Neural cell (in vitro differentiated cells): Measurements from ENCODE around the gene PFKP. TPM values are rescaled to one million over a fixed set of nuclear protein-coding genes. Genes with fewer than 3 reads are reported as not detected.

ENCODE experiments used
- H2AFZ ChIP-seq: fragments of 200-600, 300-800 bp; sonication (generic), shearing (Covaris generic); 2 replicates; pipeline ENCODE4 v1.6.0; 2014; ENCODE audit warnings: low read depth, mild to moderate bottlenecking, antibody characterized with exemption, low read length, moderate library complexity
- H3F3A ChIP-seq: fragments of 200-600 bp; shearing (Covaris generic); 2 replicates; pipeline ENCODE4 v1.6.1; 2016; ENCODE audit warnings: mild to moderate bottlenecking, moderate library complexity, mixed read lengths, antibody characterized with exemption, low read length; ENCODE audit not compliant: insufficient read depth, poor library complexity, severe bottlenecking
- H3K27ac ChIP-seq: fragments of 200-600, 300-800 bp; sonication (generic), shearing (Covaris generic); 2 replicates; pipeline ENCODE4 v1.5.1; 2014; ENCODE audit warnings: mild to moderate bottlenecking, low read length, moderate library complexity
- H3K27me3 ChIP-seq: fragments of 300-800, 200-600 bp; sonication (generic), shearing (Covaris generic); 2 replicates; pipeline ENCODE4 v1.6.0; 2014; ENCODE audit warnings: mild to moderate bottlenecking, low read depth, low read length, moderate library complexity; ENCODE audit not compliant: insufficient read depth
- H3K36me3 ChIP-seq: fragments of 300-800, 200-600 bp; sonication (generic), shearing (Covaris generic); 2 replicates; pipeline ENCODE4 v1.5.1; 2014; ENCODE audit warnings: mild to moderate bottlenecking, antibody characterized with exemption, low read length, moderate library complexity; ENCODE audit not compliant: insufficient read depth
- H3K4me2 ChIP-seq: fragments of 300-800, 200-600 bp; sonication (generic), shearing (Covaris generic); 2 replicates; pipeline ENCODE4 v1.6.0; 2014; ENCODE audit warnings: mild to moderate bottlenecking, low read length
- H3K4me3 ChIP-seq: fragments of 300-800, 200-600 bp; sonication (generic), shearing (Covaris generic); 2 replicates; pipeline ENCODE4 v1.5.1; 2014; ENCODE audit warnings: mild to moderate bottlenecking, low read length, moderate library complexity
- H3K79me2 ChIP-seq: fragments of 200-600 bp; shearing (Covaris generic); replicated peaks from 2 replicates; pipeline ENCODE4 v1.6.0; 2014; ENCODE audit warnings: mild to moderate bottlenecking, low read length, moderate library complexity; ENCODE audit not compliant: insufficient read depth
- H3K9ac ChIP-seq: fragments of 300-800, 200-600 bp; sonication (generic), shearing (Covaris generic); 2 replicates; pipeline ENCODE4 v1.6.1; 2016; ENCODE audit warnings: mild to moderate bottlenecking, low read length, mixed read lengths
- H3K9me2 ChIP-seq: fragments of 200-600 bp; shearing (Covaris generic); 2 replicates; pipeline ENCODE4 v1.6.1; 2016; ENCODE audit warnings: mild to moderate bottlenecking, low read length, mixed read lengths; ENCODE audit not compliant: insufficient read depth
- H3K9me3 ChIP-seq: fragments of 200-600, 300-800 bp; sonication (generic), shearing (Covaris generic); 2 replicates; pipeline ENCODE4 v1.6.1; 2016; ENCODE audit warnings: mild to moderate bottlenecking, mixed run types, low read length, moderate library complexity, mixed read lengths
- H4K20me1 ChIP-seq: fragments of 200-600 bp; shearing (Covaris generic); 2 replicates; pipeline ENCODE4 v1.6.1; 2016; ENCODE audit warnings: mild to moderate bottlenecking, mixed run types; ENCODE audit not compliant: insufficient read depth
- EP300 ChIP-seq: fragments of 450-650 bp; conservative IDR thresholded peaks from 2 replicates; pipeline ENCODE4 v1.6.1; 2014; ENCODE audit warnings: antibody characterized with exemption, mild to moderate bottlenecking, moderate library complexity; ENCODE audit not compliant: poor library complexity, severe bottlenecking
- EZH2 ChIP-seq: fragments of 200-600, 300-800 bp; shearing (Covaris generic), sonication (generic); IDR thresholded peaks from 2 replicates; pipeline ENCODE4 v1.6.1; 2014; ENCODE audit warnings: antibody characterized with exemption, low read length, borderline replicate concordance, mild to moderate bottlenecking; ENCODE audit not compliant: insufficient read depth, poor library complexity, severe bottlenecking
- MXI1 ChIP-seq: fragments of 450-650 bp; conservative IDR thresholded peaks from 2 replicates; pipeline ENCODE4 v1.6.1; 2014; ENCODE audit warnings: antibody characterized with exemption, mild to moderate bottlenecking; ENCODE audit not compliant: poor library complexity, severe bottlenecking
- POLR2AphosphoS5 ChIP-seq: IDR thresholded peaks from 2 replicates; pipeline ENCODE4 v1.6.1; 2012
- RAD21 ChIP-seq: fragments of 450-650 bp; conservative IDR thresholded peaks from 2 replicates; pipeline ENCODE4 v1.6.1; 2014; ENCODE audit warnings: antibody characterized with exemption, mild to moderate bottlenecking, moderate library complexity
- SMC3 ChIP-seq: fragments of 450-650 bp; conservative IDR thresholded peaks from 2 replicates; pipeline ENCODE4 v1.6.1; 2014; ENCODE audit warnings: antibody characterized with exemption, mild to moderate bottlenecking, moderate library complexity; ENCODE audit not compliant: poor library complexity
- TAF1 ChIP-seq: IDR thresholded peaks from 2 replicates; pipeline ENCODE4 v1.6.1; 2012; ENCODE audit warnings: low read depth
- polyA plus RNA-seq: library from polyadenylated mRNA; depleted of rRNA; stranded (reverse); fragments of >200 nt; gene quantifications from 2 replicates; pipeline ENCODE4 v1.2.3, GENCODE V29; 2014
- TF ChIP-seq, protein P1 (sequence below): IDR thresholded peaks from 2 replicates; pipeline ENCODE4 v1.6.1; 2012; ENCODE audit warnings: borderline replicate concordance
- TF ChIP-seq, protein P2 (sequence below): fragments of 450-650 bp; IDR thresholded peaks from 2 replicates; pipeline ENCODE4 v1.5.1; 2014; ENCODE audit warnings: antibody characterized with exemption, mild to moderate bottlenecking, moderate library complexity; ENCODE audit not compliant: poor library complexity, severe bottlenecking

The PFKP gene
- polyA plus RNA-seq, 1 donor from 2014 or later, result 27.9 TPM

DNA sequence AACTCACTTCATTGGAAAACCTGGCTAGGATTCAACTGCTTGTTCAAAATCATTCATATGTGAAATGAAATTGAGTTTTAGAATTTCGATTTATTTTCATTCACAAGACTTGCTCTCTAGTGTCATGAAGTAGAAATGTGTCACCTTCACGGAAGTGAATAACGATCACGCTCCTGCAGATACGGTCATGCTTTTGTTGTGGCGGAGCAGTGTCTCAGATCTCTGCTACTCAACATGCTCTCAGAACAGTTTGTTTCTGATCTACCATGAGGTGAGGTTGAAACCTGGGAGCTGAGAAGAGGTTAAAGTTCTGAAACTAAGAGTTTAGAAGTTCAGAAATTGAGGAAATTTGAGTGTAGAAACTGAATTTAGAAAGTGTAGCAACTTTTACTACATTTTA is 119.0 kb downstream of the PFKP start:
- TF ChIP-seq TAF1 (no peak), EP300 (no peak), SMC3 (no peak), POLR2AphosphoS5 (no peak), EZH2 (no peak), MXI1 (no peak), RAD21 (no peak)
- TF ChIP-seq, protein P1, sequence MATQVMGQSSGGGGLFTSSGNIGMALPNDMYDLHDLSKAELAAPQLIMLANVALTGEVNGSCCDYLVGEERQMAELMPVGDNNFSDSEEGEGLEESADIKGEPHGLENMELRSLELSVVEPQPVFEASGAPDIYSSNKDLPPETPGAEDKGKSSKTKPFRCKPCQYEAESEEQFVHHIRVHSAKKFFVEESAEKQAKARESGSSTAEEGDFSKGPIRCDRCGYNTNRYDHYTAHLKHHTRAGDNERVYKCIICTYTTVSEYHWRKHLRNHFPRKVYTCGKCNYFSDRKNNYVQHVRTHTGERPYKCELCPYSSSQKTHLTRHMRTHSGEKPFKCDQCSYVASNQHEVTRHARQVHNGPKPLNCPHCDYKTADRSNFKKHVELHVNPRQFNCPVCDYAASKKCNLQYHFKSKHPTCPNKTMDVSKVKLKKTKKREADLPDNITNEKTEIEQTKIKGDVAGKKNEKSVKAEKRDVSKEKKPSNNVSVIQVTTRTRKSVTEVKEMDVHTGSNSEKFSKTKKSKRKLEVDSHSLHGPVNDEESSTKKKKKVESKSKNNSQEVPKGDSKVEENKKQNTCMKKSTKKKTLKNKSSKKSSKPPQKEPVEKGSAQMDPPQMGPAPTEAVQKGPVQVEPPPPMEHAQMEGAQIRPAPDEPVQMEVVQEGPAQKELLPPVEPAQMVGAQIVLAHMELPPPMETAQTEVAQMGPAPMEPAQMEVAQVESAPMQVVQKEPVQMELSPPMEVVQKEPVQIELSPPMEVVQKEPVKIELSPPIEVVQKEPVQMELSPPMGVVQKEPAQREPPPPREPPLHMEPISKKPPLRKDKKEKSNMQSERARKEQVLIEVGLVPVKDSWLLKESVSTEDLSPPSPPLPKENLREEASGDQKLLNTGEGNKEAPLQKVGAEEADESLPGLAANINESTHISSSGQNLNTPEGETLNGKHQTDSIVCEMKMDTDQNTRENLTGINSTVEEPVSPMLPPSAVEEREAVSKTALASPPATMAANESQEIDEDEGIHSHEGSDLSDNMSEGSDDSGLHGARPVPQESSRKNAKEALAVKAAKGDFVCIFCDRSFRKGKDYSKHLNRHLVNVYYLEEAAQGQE, result no peak
- TF ChIP-seq, protein P2, sequence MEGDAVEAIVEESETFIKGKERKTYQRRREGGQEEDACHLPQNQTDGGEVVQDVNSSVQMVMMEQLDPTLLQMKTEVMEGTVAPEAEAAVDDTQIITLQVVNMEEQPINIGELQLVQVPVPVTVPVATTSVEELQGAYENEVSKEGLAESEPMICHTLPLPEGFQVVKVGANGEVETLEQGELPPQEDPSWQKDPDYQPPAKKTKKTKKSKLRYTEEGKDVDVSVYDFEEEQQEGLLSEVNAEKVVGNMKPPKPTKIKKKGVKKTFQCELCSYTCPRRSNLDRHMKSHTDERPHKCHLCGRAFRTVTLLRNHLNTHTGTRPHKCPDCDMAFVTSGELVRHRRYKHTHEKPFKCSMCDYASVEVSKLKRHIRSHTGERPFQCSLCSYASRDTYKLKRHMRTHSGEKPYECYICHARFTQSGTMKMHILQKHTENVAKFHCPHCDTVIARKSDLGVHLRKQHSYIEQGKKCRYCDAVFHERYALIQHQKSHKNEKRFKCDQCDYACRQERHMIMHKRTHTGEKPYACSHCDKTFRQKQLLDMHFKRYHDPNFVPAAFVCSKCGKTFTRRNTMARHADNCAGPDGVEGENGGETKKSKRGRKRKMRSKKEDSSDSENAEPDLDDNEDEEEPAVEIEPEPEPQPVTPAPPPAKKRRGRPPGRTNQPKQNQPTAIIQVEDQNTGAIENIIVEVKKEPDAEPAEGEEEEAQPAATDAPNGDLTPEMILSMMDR, result no peak
- no peaks in the 10 kb centered on the region for H3K9me2 ChIP-seq

More for the DNA sequence above, 119.0 kb downstream of the PFKP start:
- Histone ChIP-seq H3K4me3 (no peak overlapping the region), H3K79me2 (no peaks in the 10 kb centered on the region), H3K27ac (no peak overlapping the region), H3F3A (no peaks in the 10 kb centered on the region), H3K9me3 (no peaks in the 10 kb centered on the region), H3K36me3 (no peaks in the 10 kb centered on the region), H3K4me2 (no peak overlapping the region), H4K20me1 (no peaks in the 10 kb centered on the region), H3K9ac (no peak overlapping the region), H2AFZ (no peak overlapping the region), H3K27me3 (no peaks in the 10 kb centered on the region)

Other genes starting within 250 kb of the PFKP start
- gene PITRM1, start 105.2 kb downstream of the PFKP start, polyA plus RNA-seq, result 62.2 and 77.2 TPM in 2 replicates